ENCODE measurements around the gene KIF1B.

Gene KIF1B

DNA sequence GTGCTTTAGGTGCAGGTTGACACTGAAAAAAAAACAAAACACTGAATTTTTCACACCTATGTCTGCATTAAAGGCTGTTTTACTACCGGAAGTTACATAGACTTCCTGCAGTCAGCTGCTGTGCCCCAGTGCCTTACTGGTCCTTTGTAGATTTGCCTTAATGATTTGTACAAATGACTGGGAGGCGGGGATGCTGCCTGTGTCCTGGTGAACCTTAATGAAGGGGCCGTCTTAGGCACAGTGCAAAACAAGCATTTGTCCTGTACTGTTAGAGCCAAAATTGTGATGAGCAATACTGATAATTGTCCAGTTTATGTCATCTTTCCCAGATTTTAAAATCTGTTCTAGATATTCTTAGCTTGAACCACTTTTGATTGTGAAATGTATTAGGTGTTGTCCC is 97.6 kb downstream of the KIF1B start:
- no peak for DNase-seq
- H4K20me1 ChIP-seq (ENCODE audit: insufficient read depth, low read length): no peaks in the 10 kb centered on the region

GRCh38 chr1:10309243-10310011 is 99.1 kb downstream of the KIF1B start:
- Histone ChIP-seq H3K9me2 (replicated peaks; ENCODE audit: insufficient read depth, low read length) (no peaks in the 10 kb centered on the region), H3K36me3 (replicated peaks; ENCODE audit: insufficient read depth, low read length) (no peaks in the 10 kb centered on the region), H2AFZ (ENCODE audit: low read length) (no peak overlapping the region), H3F3A (ENCODE audit: insufficient read depth, low read length) (no peaks in the 10 kb centered on the region), H4K20me1 (ENCODE audit: insufficient read depth, low read length) (no peaks in the 10 kb centered on the region), H3K27ac (ENCODE audit: low read length) (no peak overlapping the region), H3K4me1 (ENCODE audit: low read length) (no peaks in the 10 kb centered on the region), H3K79me2 (ENCODE audit: low read length) (no peaks in the 10 kb centered on the region), H3K27me3 (replicated peaks; ENCODE audit: insufficient read depth, low read length) (no peaks in the 10 kb centered on the region), H3K4me2 (ENCODE audit: low read depth, low read length) (no peak overlapping the region), H3K4me3 (ENCODE audit: low read length) (no peak overlapping the region), H3K9ac (ENCODE audit: low read length) (no peak overlapping the region), H3K9me3 (replicated peaks; ENCODE audit: insufficient read depth, low read length) (no peaks in the 10 kb centered on the region)
- no peak for TF ChIP-seq EZH2phosphoT487 (IDR thresholded peaks at IDR 0.05; ENCODE audit: low read length)
- DNase-seq: no peak

More for the DNA sequence above, 97.6 kb downstream of the KIF1B start:
- Histone ChIP-seq H3K36me3 (replicated peaks; ENCODE audit: insufficient read depth, low read length) (0 out of 2 replicates have a peak, but pooled peaks cover 4% of the 10 kb centered on the region), H2AFZ (ENCODE audit: low read length) (no peak overlapping the region), H3K4me1 (ENCODE audit: low read length) (no peaks in the 10 kb centered on the region), H3K4me2 (ENCODE audit: low read depth, low read length) (no peak overlapping the region), H3K27me3 (replicated peaks; ENCODE audit: insufficient read depth, low read length) (no peaks in the 10 kb centered on the region), H3K27ac (ENCODE audit: low read length) (no peak overlapping the region), H3K79me2 (ENCODE audit: low read length) (no peaks in the 10 kb centered on the region), H3K4me3 (ENCODE audit: low read length) (no peak overlapping the region), H3K9me3 (replicated peaks; ENCODE audit: insufficient read depth, low read length) (no peaks in the 10 kb centered on the region), H3F3A (ENCODE audit: insufficient read depth, low read length) (no peaks in the 10 kb centered on the region), H3K9me2 (replicated peaks; ENCODE audit: insufficient read depth, low read length) (no peaks in the 10 kb centered on the region), H3K9ac (ENCODE audit: low read length) (no peak overlapping the region)
- no peak for TF ChIP-seq EZH2 (optimal IDR thresholded peaks at IDR 0.05; ENCODE audit: low read depth, low read length)
- no peak for TF ChIP-seq EZH2phosphoT487 (IDR thresholded peaks at IDR 0.05; ENCODE audit: low read length)
- TF ChIP-seq CTCF (IDR thresholded peaks at IDR 0.05; ENCODE audit: low read length): no peak

GRCh38 chr1:10316752-10317151 is 106.4 kb downstream of the KIF1B start:
- Histone ChIP-seq H3K4me1 (ENCODE audit: low read length) (no peaks in the 10 kb centered on the region), H3K9me3 (replicated peaks; ENCODE audit: insufficient read depth, low read length) (no peaks in the 10 kb centered on the region), H3K79me2 (ENCODE audit: low read length) (no peaks in the 10 kb centered on the region), H3F3A (ENCODE audit: insufficient read depth, low read length) (no peaks in the 10 kb centered on the region), H3K9me2 (replicated peaks; ENCODE audit: insufficient read depth, low read length) (no peaks in the 10 kb centered on the region), H3K4me2 (ENCODE audit: low read depth, low read length) (no peak overlapping the region), H4K20me1 (ENCODE audit: insufficient read depth, low read length) (no peaks in the 10 kb centered on the region), H2AFZ (ENCODE audit: low read length) (no peak overlapping the region), H3K27me3 (replicated peaks; ENCODE audit: insufficient read depth, low read length) (no peaks in the 10 kb centered on the region), H3K4me3 (ENCODE audit: low read length) (no peak overlapping the region), H3K27ac (ENCODE audit: low read length) (no peak overlapping the region), H3K9ac (ENCODE audit: low read length) (no peak overlapping the region), H3K36me3 (replicated peaks; ENCODE audit: insufficient read depth, low read length) (no peaks in the 10 kb centered on the region)
- DNase-seq: no peak
- TF ChIP-seq EZH2phosphoT487 (IDR thresholded peaks at IDR 0.05; ENCODE audit: low read length) (no peak), EZH2 (optimal IDR thresholded peaks at IDR 0.05; ENCODE audit: low read depth, low read length) (no peak)

- no peak overlapping the region for H2AFZ ChIP-seq (ENCODE audit: low read length)
- H3K27ac ChIP-seq (ENCODE audit: low read length): no peak overlapping the region
- no peaks in the 10 kb centered on the region for H3K36me3 ChIP-seq (replicated peaks; ENCODE audit: insufficient read depth, low read length)
- TF ChIP-seq CTCF (IDR thresholded peaks at IDR 0.05; ENCODE audit: low read length): no peak
- no peak for TF ChIP-seq EZH2 (optimal IDR thresholded peaks at IDR 0.05; ENCODE audit: low read depth, low read length)
- TF ChIP-seq EZH2phosphoT487 (IDR thresholded peaks at IDR 0.05; ENCODE audit: low read length): no peak
- H4K20me1 ChIP-seq (ENCODE audit: insufficient read depth, low read length): no peaks in the 10 kb centered on the region
- H3K9me3 ChIP-seq (replicated peaks; ENCODE audit: insufficient read depth, low read length): no peaks in the 10 kb centered on the region
- H3K9me2 ChIP-seq (replicated peaks; ENCODE audit: insufficient read depth, low read length): no peaks in the 10 kb centered on the region
- no peak overlapping the region for H3K4me3 ChIP-seq (ENCODE audit: low read length)
- H3K4me1 ChIP-seq (ENCODE audit: low read length): no peaks in the 10 kb centered on the region
- H3F3A ChIP-seq (ENCODE audit: insufficient read depth, low read length): no peaks in the 10 kb centered on the region
- no peaks in the 10 kb centered on the region for H3K79me2 ChIP-seq (ENCODE audit: low read length)
- no peak overlapping the region for H3K9ac ChIP-seq (ENCODE audit: low read length)
- DNase-seq: no peak
- no peak overlapping the region for H3K4me2 ChIP-seq (ENCODE audit: low read depth, low read length)
- H3K27me3 ChIP-seq (replicated peaks; ENCODE audit: insufficient read depth, low read length): no peaks in the 10 kb centered on the region
Observed at GRCh38 chr1:10319750-10320149, 109.4 kb downstream of the KIF1B start.

All from MM.1S (cell line).